HepG2 (cell line): ENCODE data around the gene HBEGF. TPM values are rescaled to one million over a fixed set of nuclear protein-coding genes. Genes with fewer than 3 reads are reported as not detected.

Experiments used
- ATAC-seq: fragments of 200-7000 bp; cut with Tn5 transposase; 3 replicates; pipeline ENCODE4 v1.9.1; 2020; ENCODE audit warnings: mild to moderate bottlenecking, moderate library complexity
- BruUV-seq: library from RNA; stranded (reverse); fragments of 400-500 nt; replicated peaks from 2 replicates; lab custom pipeline; 2021; lab: Mats Ljungman, UMichigan
- CTCF ChIA-PET: fragments of 300-600 bp; formaldehyde crosslinking; extraction: SDS; loops from one replicate; lab custom pipeline; 2021; ENCODE audit warnings: low total read pairs, inconsistent platforms, low intra/inter-chr PET ratio; lab: Yijun Ruan, JAX
- POLR2A ChIA-PET: fragments of 350-600 bp; sonication (Branson Sonifier 250); formaldehyde crosslinking; loops from one replicate; lab custom pipeline; 2020; ENCODE audit warnings: antibody characterized with exemption, inconsistent platforms; lab: Yijun Ruan, JAX
- DNase-seq: peaks from one replicate; pipeline ENCODE4 v3.0.0-alpha.2; 2015; ENCODE audit warnings: low spot score
- FAIRE-seq: peaks from 3 replicates; lab custom pipeline; 2011; peaks lifted over from hg19 to GRCh38; lab: Jason Lieb, UNC
- H2AFZ ChIP-seq: one replicate; pipeline ENCODE4 v1.6.1; 2011; ENCODE audit warnings: low read length, inconsistent platforms
- H3K27ac ChIP-seq: fragments of 300-600 bp; 3 replicates; pipeline ENCODE4 v1.8.0; 2011; ENCODE audit warnings: mixed run types, mild to moderate bottlenecking, mixed read lengths, low read length, inconsistent platforms; ENCODE audit not compliant: insufficient read depth; ENCODE audit errors: extremely low read length
- H3K27me3 ChIP-seq, 2 experiments: fragments of 200-600 bp in 1 of 2; 2 replicates in 1 of 2; 3 replicates in 1 of 2; pipeline versions ENCODE4 v1.6.0 to v1.8.0; 2011; ENCODE audit warnings: low read length in 2 of 2, mild to moderate bottlenecking in 2 of 2, moderate library complexity in 2 of 2, inconsistent platforms in 1 of 2; ENCODE audit not compliant: insufficient read depth in 2 of 2, control insufficient read depth in 1 of 2
- H3K36me3 ChIP-seq, 2 experiments: fragments of 200-600 bp in 1 of 2; replicated peaks in 1 of 2; 2 replicates in 1 of 2; 3 replicates in 1 of 2; pipeline versions ENCODE4 v1.5.1 to v1.8.0; 2011; ENCODE audit warnings: low read length in 2 of 2, inconsistent platforms in 1 of 2; ENCODE audit not compliant: insufficient read depth in 2 of 2, control insufficient read depth in 1 of 2
- H3K4me1 ChIP-seq: 2 replicates; pipeline ENCODE4 v1.5.1; 2012; ENCODE audit warnings: low read length, inconsistent platforms; ENCODE audit not compliant: insufficient read depth
- H3K4me2 ChIP-seq: 2 replicates; pipeline ENCODE4 v1.6.0; 2011; ENCODE audit warnings: low read depth, low read length, inconsistent platforms
- H3K4me3 ChIP-seq, 3 experiments: fragments of 200-600 bp in 1 of 3; sonication (generic), shearing (Covaris generic) in 1 of 3; replicated peaks in 1 of 3; 2 replicates each; pipeline ENCODE4 v1.5.1; 2011 to 2016; ENCODE audit warnings: low read length in 3 of 3, inconsistent platforms in 2 of 3, low read depth in 2 of 3, mild to moderate bottlenecking in 2 of 3, control low read depth in 1 of 3, mixed read lengths in 1 of 3; ENCODE audit not compliant: insufficient read depth in 1 of 3
- H3K79me2 ChIP-seq: one replicate; pipeline ENCODE4 v1.6.1; 2011; ENCODE audit warnings: low read length, inconsistent platforms; ENCODE audit not compliant: insufficient read depth
- H3K9ac ChIP-seq: 2 replicates; pipeline ENCODE4 v1.6.0; 2011; ENCODE audit warnings: mild to moderate bottlenecking, low read depth, low read length, inconsistent platforms; ENCODE audit not compliant: insufficient read depth
- H3K9me3 ChIP-seq: 2 replicates; pipeline ENCODE4 v1.5.1; 2012; ENCODE audit warnings: mild to moderate bottlenecking, low read length
- H4K20me1 ChIP-seq: 2 replicates; pipeline ENCODE4 v1.6.0; 2011; ENCODE audit warnings: inconsistent platforms, mild to moderate bottlenecking, low read length, moderate library complexity; ENCODE audit not compliant: insufficient read depth
- EED ChIP-seq: sonication (generic); formaldehyde crosslinking; IDR thresholded peaks from 2 replicates; pipeline ENCODE4 v1.5.0; 2020; ENCODE audit warnings: mild to moderate bottlenecking, missing genetic modification reagents
- HCFC1 ChIP-seq: fragments of 150-350 bp; IDR thresholded peaks from 2 replicates; pipeline ENCODE4 v1.6.1; 2014; ENCODE audit warnings: low read depth, low read length
- HNF4A ChIP-seq: sonication (generic); formaldehyde crosslinking; IDR thresholded peaks from 2 replicates; pipeline ENCODE4 v1.4.0; 2020; ENCODE audit warnings: missing genetic modification reagents
- KDM1A ChIP-seq: IDR thresholded peaks from 2 replicates; pipeline ENCODE4 v1.6.1; 2016; ENCODE audit warnings: missing compliant biosample characterization
- NFYC ChIP-seq: IDR thresholded peaks from 2 replicates; pipeline ENCODE4 v1.6.1; 2016; ENCODE audit warnings: missing genetic modification reagents, missing compliant biosample characterization
- NR3C1 ChIP-seq: sonication (generic); formaldehyde crosslinking; IDR thresholded peaks from 2 replicates; pipeline ENCODE4 v1.4.0; 2020; ENCODE audit warnings: missing genetic modification reagents
- SCMH1 ChIP-seq: sonication (generic); formaldehyde crosslinking; IDR thresholded peaks from 2 replicates; pipeline ENCODE4 v1.9.0; 2021; ENCODE audit warnings: missing genetic modification reagents, mild to moderate bottlenecking, borderline replicate concordance
- ZNF547 ChIP-seq: sonication (generic); formaldehyde crosslinking; IDR thresholded peaks from 2 replicates; pipeline ENCODE4 v1.5.1; 2020; ENCODE audit warnings: mild to moderate bottlenecking, missing genetic modification reagents
- ZNF567 ChIP-seq: sonication (generic); formaldehyde crosslinking; IDR thresholded peaks from 2 replicates; pipeline ENCODE4 v1.8.1; 2023; ENCODE audit warnings: mild to moderate bottlenecking, missing genetic modification reagents, borderline replicate concordance
- WGBS: methylation state at CpG from one replicate; pipeline ENCODE4 v1.1.6; 2017; ENCODE audit warnings: low lambda C conversion rate; 5-methylcytosine and 5-hydroxymethylcytosine counted together
- in situ Hi-C: cut with HindIII; loops from 2 replicates; pipeline ENCODE4 v1.10.0; 2017; ENCODE audit warnings: low pct_unique_long_range_greater_than_20kb; ENCODE audit not compliant: extremely low pct_ligation_motif_present
- intact Hi-C: fragments of 100-400 bp; cut with micrococcal nuclease; formaldehyde crosslinking; loops from one replicate; pipeline ENCODE4 v1.10.0; 2022; ENCODE audit not compliant: unreplicated experiment
- polyA plus RNA-seq, 8 experiments: library from polyadenylated mRNA; depleted of rRNA in 3 of 8; stranded (reverse) in 7 of 8; unstranded in 1 of 8; fragments of >200 nt; fragmentation: Illumina TruSeq in 4 of 8; extraction: Trizol in 4 of 8; gene quantifications; 2 replicates each; pipeline versions ENCODE4 v1.2.1 to v1.2.3, GENCODE V29; 2011 to 2016; ENCODE audit warnings: low read depth in 4 of 8, missing spikeins in 1 of 8, mixed read lengths in 1 of 8; ENCODE audit not compliant: insufficient read depth in 1 of 8
- total RNA-seq, 5 experiments: library from RNA; depleted of rRNA; stranded (reverse); fragments of >200 nt; fragmentation: Illumina TruSeq; extraction: Trizol; gene quantifications; 2 replicates each; pipeline ENCODE4 v1.2.3, GENCODE V29; 2016; ENCODE audit warnings: low read depth in 1 of 5
- TF ChIP-seq, protein P1 (sequence below): sonication (generic); formaldehyde crosslinking; IDR thresholded peaks from 2 replicates; pipeline ENCODE4 v1.4.0; 2020; ENCODE audit warnings: missing genetic modification reagents, mild to moderate bottlenecking, borderline replicate concordance
- TF ChIP-seq, protein P2 (sequence below): IDR thresholded peaks from 2 replicates; pipeline ENCODE4 v1.6.1; 2012; ENCODE audit warnings: inconsistent platforms
- TF ChIP-seq, protein P3 (sequence below): sonication (generic); formaldehyde crosslinking; IDR thresholded peaks from 2 replicates; pipeline ENCODE4 v1.4.0; 2020; ENCODE audit warnings: mild to moderate bottlenecking, missing genetic modification reagents
- TF ChIP-seq, protein P4 (sequence below): sonication (generic); formaldehyde crosslinking; IDR thresholded peaks from 2 replicates; pipeline ENCODE4 v1.4.0; 2020; ENCODE audit warnings: missing genetic modification reagents

Gene HBEGF
- total and polyA plus RNA-seq, 2 of the 13 experiments (the other 11 are each of a cell fraction or from before 2014, with no cell fraction given), result 1.7 to 5.0 TPM

DNA sequence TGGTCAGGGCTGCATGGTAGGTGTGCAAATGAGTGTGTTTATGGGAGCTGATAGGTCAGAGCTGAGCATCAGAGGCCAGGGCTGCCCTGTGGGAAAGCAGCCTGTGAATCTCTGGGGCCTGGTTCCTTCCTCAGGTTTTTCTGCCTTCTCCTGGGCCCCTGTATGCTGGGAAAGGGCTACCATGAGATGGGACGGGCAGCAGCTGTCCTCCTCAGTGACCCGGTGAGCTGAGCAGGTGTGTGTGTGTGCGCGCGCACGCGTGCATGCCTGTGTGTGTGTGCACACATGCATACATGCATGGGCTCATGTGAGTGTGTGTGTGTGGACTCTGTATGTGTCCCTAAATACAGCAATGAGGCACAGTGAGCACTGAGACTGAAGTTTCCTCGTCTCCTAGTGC is 15.9 kb upstream of the HBEGF start:
- H3K36me3 ChIP-seq, result no peaks in the 10 kb centered on the region
- BruUV-seq, result no TSS peak
- TF ChIP-seq EED, result no peak
- no peak for TF ChIP-seq KDM1A
- TF ChIP-seq, protein P1, sequence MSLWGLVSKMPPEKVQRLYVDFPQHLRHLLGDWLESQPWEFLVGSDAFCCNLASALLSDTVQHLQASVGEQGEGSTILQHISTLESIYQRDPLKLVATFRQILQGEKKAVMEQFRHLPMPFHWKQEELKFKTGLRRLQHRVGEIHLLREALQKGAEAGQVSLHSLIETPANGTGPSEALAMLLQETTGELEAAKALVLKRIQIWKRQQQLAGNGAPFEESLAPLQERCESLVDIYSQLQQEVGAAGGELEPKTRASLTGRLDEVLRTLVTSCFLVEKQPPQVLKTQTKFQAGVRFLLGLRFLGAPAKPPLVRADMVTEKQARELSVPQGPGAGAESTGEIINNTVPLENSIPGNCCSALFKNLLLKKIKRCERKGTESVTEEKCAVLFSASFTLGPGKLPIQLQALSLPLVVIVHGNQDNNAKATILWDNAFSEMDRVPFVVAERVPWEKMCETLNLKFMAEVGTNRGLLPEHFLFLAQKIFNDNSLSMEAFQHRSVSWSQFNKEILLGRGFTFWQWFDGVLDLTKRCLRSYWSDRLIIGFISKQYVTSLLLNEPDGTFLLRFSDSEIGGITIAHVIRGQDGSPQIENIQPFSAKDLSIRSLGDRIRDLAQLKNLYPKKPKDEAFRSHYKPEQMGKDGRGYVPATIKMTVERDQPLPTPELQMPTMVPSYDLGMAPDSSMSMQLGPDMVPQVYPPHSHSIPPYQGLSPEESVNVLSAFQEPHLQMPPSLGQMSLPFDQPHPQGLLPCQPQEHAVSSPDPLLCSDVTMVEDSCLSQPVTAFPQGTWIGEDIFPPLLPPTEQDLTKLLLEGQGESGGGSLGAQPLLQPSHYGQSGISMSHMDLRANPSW (CRISPR knock-in tag), result no peak
- TF ChIP-seq, protein P2, sequence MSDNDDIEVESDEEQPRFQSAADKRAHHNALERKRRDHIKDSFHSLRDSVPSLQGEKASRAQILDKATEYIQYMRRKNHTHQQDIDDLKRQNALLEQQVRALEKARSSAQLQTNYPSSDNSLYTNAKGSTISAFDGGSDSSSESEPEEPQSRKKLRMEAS, result no peak
- TF ChIP-seq ZNF567 (CRISPR knock-in tag), result no peak
- no peak for TF ChIP-seq HNF4A (CRISPR knock-in tag)
- TF ChIP-seq, protein P3, sequence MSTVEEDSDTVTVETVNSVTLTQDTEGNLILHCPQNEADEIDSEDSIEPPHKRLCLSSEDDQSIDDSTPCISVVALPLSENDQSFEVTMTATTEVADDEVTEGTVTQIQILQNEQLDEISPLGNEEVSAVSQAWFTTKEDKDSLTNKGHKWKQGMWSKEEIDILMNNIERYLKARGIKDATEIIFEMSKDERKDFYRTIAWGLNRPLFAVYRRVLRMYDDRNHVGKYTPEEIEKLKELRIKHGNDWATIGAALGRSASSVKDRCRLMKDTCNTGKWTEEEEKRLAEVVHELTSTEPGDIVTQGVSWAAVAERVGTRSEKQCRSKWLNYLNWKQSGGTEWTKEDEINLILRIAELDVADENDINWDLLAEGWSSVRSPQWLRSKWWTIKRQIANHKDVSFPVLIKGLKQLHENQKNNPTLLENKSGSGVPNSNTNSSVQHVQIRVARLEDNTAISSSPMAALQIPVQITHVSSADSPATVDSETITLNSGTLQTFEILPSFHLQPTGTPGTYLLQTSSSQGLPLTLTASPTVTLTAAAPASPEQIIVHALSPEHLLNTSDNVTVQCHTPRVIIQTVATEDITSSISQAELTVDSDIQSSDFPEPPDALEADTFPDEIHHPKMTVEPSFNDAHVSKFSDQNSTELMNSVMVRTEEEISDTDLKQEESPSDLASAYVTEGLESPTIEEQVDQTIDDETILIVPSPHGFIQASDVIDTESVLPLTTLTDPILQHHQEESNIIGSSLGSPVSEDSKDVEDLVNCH (CRISPR knock-in tag), result no peak
- no peak for TF ChIP-seq SCMH1 (CRISPR knock-in tag)
- TF ChIP-seq NFYC (CRISPR knock-in tag), result no peak
- no peak for TF ChIP-seq HCFC1
- no peak for TF ChIP-seq NR3C1 (CRISPR knock-in tag)
- TF ChIP-seq, protein P4, sequence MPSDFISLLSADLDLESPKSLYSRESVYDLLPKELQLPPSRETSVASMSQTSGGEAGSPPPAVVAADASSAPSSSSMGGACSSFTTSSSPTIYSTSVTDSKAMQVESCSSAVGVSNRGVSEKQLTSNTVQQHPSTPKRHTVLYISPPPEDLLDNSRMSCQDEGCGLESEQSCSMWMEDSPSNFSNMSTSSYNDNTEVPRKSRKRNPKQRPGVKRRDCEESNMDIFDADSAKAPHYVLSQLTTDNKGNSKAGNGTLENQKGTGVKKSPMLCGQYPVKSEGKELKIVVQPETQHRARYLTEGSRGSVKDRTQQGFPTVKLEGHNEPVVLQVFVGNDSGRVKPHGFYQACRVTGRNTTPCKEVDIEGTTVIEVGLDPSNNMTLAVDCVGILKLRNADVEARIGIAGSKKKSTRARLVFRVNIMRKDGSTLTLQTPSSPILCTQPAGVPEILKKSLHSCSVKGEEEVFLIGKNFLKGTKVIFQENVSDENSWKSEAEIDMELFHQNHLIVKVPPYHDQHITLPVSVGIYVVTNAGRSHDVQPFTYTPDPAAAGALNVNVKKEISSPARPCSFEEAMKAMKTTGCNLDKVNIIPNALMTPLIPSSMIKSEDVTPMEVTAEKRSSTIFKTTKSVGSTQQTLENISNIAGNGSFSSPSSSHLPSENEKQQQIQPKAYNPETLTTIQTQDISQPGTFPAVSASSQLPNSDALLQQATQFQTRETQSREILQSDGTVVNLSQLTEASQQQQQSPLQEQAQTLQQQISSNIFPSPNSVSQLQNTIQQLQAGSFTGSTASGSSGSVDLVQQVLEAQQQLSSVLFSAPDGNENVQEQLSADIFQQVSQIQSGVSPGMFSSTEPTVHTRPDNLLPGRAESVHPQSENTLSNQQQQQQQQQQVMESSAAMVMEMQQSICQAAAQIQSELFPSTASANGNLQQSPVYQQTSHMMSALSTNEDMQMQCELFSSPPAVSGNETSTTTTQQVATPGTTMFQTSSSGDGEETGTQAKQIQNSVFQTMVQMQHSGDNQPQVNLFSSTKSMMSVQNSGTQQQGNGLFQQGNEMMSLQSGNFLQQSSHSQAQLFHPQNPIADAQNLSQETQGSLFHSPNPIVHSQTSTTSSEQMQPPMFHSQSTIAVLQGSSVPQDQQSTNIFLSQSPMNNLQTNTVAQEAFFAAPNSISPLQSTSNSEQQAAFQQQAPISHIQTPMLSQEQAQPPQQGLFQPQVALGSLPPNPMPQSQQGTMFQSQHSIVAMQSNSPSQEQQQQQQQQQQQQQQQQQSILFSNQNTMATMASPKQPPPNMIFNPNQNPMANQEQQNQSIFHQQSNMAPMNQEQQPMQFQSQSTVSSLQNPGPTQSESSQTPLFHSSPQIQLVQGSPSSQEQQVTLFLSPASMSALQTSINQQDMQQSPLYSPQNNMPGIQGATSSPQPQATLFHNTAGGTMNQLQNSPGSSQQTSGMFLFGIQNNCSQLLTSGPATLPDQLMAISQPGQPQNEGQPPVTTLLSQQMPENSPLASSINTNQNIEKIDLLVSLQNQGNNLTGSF (CRISPR knock-in tag), result no peak
- no peak for TF ChIP-seq ZNF547 (CRISPR knock-in tag)
- H3K79me2 ChIP-seq, result no peaks in the 10 kb centered on the region
- intact Hi-C loops, result loop anchor here (2.0 kb wide), 1 partner anchor 372 kb away; no protein-coding TSS in a partner anchor
- no peak overlapping the region for H3K4me3 ChIP-seq
- H2AFZ ChIP-seq, result no peak overlapping the region
- H3K27me3 ChIP-seq, result peaks cover 0 to 8% of the 10 kb centered on the region in 2 experiments; a peak in 1 of 5 replicates
- DNase-seq (no peak), FAIRE-seq (no peak), ATAC-seq (no peak)
- CTCF ChIA-PET, result no interaction called here
- WGBS, result 52% methylated on average over 4 of the region's 8 CpGs
- H3K9ac ChIP-seq, result no peak overlapping the region
- H4K20me1 ChIP-seq, result no peaks in the 10 kb centered on the region
- H3K9me3 ChIP-seq, result no peaks in the 10 kb centered on the region
- POLR2A ChIA-PET, result no interaction called here
- peaks cover 39% of the 10 kb centered on the region for H3K4me1 ChIP-seq
- in situ Hi-C loops, result loop anchor here (5.0 to 10.0 kb wide), 2 partner anchors 120 to 372 kb away; no protein-coding TSS in a partner anchor
- no peak overlapping the region for H3K27ac ChIP-seq
- no peak overlapping the region for H3K4me2 ChIP-seq
